Measurements from ENCODE around the gene COL26A1.

- TF ChIP-seq CTCF (optimal IDR thresholded peaks at IDR 0.05 in 1 of 3, IDR thresholded peaks at IDR 0.05 in 1 of 3, conservative IDR thresholded peaks at IDR 0.05 in 1 of 3; ENCODE audit: extremely low read depth in 1 of 3, insufficient read depth in 2 of 3, low read length in 3 of 3) (no peak), EZH2 (IDR thresholded peaks at IDR 0.05; ENCODE audit: low read length) (no peak)
These were observed 181.2 kb downstream of the COL26A1 start for GRCh38 chr7:101543846-101544245.

All from keratinocyte (primary cell).